Prostate gland (tissue), 2 donors: Measurements from ENCODE around the gene CFD.

ENCODE experiments used
- CTCF ChIP-seq, 4 experiments: fragments of 200-600 bp in 2 of 4; fragments of 450-650 bp in 2 of 4; sonication (generic) in 2 of 4; IDR thresholded peaks; 1 replicate in 3 of 4; 2 replicates in 1 of 4; pipeline ENCODE4 v1.5.1; 2016 to 2019; ENCODE audit warnings: antibody characterized with exemption in 4 of 4, mild to moderate bottlenecking in 2 of 4, moderate library complexity in 2 of 4
- POLR2AphosphoS5 ChIP-seq: sonication (generic); formaldehyde crosslinking; IDR thresholded peaks from one replicate; pipeline ENCODE4 v1.6.1; 2017; ENCODE audit warnings: antibody characterized with exemption

DNA sequence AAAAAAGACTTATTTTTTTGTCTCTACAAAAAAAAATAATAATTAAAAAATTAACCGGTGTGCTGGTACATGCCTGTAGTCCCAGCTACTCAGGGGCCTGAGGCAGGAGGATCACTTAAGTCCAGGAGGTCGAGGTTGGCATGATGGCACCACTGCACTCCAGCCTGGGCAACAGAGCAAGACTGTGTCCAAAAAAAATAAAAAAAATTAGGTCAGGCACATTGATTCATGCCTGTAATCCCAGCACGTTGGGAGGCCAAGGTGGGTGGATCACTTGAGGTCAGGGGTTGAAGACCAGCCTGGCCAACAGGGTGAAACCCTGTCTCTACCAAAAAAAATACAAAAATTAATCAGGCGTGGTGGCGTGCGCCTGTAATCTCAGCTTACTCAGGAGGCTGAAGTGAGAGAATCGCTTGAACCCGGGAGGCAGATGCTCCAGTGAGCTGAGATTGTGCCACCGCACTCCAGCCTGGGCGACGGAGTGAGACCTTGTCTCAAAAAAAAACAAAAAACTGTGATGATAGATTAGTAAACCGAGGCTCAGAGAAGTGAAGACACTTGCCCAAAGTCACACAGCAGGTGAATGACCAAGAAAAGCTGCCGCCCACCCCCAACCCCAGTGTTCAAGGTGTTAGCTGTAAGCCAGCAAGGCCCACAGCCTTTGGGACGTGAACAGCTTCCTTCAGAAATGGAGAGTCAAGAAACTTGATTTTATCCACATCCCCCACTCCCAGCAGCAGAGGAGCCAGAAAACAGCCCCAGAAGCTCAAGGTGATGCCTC is 43.2 kb downstream of the CFD start:
- no peak for TF ChIP-seq POLR2AphosphoS5
- TF ChIP-seq CTCF (IDR thresholded peaks at IDR 0.05), result no peak
